ENCODE measurements around the gene PLCB1.

The PLCB1 gene

DNA sequence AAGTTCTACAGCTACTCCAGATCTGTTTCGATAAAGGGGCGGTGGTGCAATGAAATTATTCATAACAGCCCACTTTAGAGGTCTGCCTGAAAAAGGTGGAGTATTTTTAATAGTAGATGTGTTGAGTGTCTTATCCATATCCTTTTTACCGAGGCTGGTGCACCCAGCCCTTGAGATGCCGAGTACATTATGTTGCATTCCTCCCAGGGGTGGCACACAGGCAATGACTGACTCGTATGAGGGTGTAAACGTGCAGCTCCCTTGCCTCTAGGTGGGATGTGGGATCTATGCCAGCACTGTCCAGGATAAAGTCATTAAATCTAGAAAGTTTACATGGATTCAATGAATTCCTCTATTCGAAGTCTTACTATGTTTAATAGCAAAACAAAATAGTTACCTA lies 355.6 kb downstream of the PLCB1 start:
- TF ChIP-seq REST (IDR thresholded peaks at IDR 0.05; ENCODE audit: insufficient read depth in 1 of 2, low read depth in 2 of 2, low read length in 2 of 2) = no peak
- TF ChIP-seq POLR2AphosphoS5 (IDR thresholded peaks at IDR 0.05; ENCODE audit: low read depth, low read length) = no peak
- no peak for TF ChIP-seq SIN3A (IDR thresholded peaks at IDR 0.05; ENCODE audit: borderline replicate concordance, insufficient read depth, low read length)
- no peak for TF ChIP-seq TAF1 (IDR thresholded peaks at IDR 0.05; ENCODE audit: borderline replicate concordance, insufficient read depth, low read length)
- no peak for TF ChIP-seq FOXP2 (optimal IDR thresholded peaks at IDR 0.05; ENCODE audit: borderline replicate concordance, extremely low read depth, extremely low read length, insufficient read depth)

DNA sequence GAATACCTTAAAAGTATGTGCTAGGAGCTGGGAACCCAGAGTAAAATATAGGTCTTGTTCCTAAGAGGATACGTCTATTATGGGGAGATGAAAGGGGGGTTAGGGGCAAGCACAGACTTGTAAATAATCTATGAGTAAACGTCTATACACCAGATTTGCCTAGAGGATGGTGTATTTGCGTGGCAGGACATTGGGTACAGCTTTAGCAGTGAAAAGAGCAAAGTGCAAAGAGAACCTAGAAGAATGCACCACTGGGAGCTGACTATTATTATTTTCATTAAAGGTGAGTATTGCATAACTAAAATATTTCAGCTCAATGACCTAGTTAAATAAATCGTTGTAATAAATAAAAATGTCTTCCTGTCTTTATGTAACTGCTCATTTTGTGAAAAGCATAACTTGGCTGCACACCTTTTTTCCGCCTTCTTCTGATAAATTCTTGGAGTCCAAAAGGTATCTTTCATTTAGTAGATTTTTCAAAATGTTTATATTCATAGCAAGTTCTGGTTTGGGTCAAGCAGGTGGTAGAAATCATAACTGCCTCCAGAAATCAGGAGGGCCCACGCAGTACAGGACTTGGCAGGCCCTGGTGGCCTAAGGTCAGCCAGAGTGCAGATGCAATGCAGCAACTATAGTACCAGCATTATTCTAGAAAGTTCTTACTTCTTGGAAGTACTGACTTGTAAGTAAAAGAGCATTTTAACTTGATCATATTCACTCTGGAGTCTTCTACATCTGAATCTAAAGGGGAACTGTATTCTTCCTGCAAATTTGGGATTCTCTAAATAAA lies 357.2 kb downstream of the PLCB1 start:
- no peak for TF ChIP-seq POLR2AphosphoS5 (IDR thresholded peaks at IDR 0.05; ENCODE audit: low read depth, low read length)
- TF ChIP-seq FOXP2 (optimal IDR thresholded peaks at IDR 0.05; ENCODE audit: borderline replicate concordance, extremely low read depth, extremely low read length, insufficient read depth) = no peak
- no peak for TF ChIP-seq SIN3A (IDR thresholded peaks at IDR 0.05; ENCODE audit: borderline replicate concordance, insufficient read depth, low read length)
- no peak for TF ChIP-seq TAF1 (IDR thresholded peaks at IDR 0.05; ENCODE audit: borderline replicate concordance, insufficient read depth, low read length)
- no peak for TF ChIP-seq REST (IDR thresholded peaks at IDR 0.05; ENCODE audit: insufficient read depth in 1 of 2, low read depth in 2 of 2, low read length in 2 of 2)

- no peak for TF ChIP-seq SIN3A (IDR thresholded peaks at IDR 0.05; ENCODE audit: borderline replicate concordance, insufficient read depth, low read length)
These were observed 358.2 kb downstream of the PLCB1 start for GRCh38 chr20:8490076-8490830.

DNA sequence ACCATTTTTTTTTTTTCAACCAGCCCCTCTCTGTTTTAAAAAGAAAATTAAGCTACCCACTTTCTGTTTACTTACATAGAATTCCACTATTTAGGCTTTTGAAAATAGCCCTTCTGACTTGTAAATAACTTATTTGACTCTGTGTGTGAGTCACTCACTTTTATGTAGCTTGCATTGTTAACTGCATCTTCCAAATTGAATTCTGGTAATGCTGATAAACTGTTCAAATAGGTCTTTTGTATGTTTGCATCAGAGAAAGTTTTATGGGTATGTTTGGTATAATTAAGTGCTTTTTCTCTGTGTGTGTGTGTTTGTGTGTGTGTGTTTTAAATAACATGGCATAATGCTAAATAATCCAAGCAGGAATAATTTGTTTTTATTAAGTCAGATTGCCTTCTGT lies 360.1 kb downstream of the PLCB1 start:
- TF ChIP-seq REST (IDR thresholded peaks at IDR 0.05; ENCODE audit: insufficient read depth in 1 of 2, low read depth in 2 of 2, low read length in 2 of 2) = no peak
- no peak for TF ChIP-seq TAF1 (IDR thresholded peaks at IDR 0.05; ENCODE audit: borderline replicate concordance, insufficient read depth, low read length)
- TF ChIP-seq POLR2AphosphoS5 (IDR thresholded peaks at IDR 0.05; ENCODE audit: low read depth, low read length) = no peak
- TF ChIP-seq FOXP2 (optimal IDR thresholded peaks at IDR 0.05; ENCODE audit: borderline replicate concordance, extremely low read depth, extremely low read length, insufficient read depth) = no peak
- TF ChIP-seq SIN3A (IDR thresholded peaks at IDR 0.05; ENCODE audit: borderline replicate concordance, insufficient read depth, low read length) = no peak

- TF ChIP-seq POLR2AphosphoS5 (IDR thresholded peaks at IDR 0.05; ENCODE audit: low read depth, low read length) = no peak
- no peak for TF ChIP-seq TAF1 (IDR thresholded peaks at IDR 0.05; ENCODE audit: borderline replicate concordance, insufficient read depth, low read length)
These were observed 366.5 kb downstream of the PLCB1 start for GRCh38 chr20:8498571-8498970.

DNA sequence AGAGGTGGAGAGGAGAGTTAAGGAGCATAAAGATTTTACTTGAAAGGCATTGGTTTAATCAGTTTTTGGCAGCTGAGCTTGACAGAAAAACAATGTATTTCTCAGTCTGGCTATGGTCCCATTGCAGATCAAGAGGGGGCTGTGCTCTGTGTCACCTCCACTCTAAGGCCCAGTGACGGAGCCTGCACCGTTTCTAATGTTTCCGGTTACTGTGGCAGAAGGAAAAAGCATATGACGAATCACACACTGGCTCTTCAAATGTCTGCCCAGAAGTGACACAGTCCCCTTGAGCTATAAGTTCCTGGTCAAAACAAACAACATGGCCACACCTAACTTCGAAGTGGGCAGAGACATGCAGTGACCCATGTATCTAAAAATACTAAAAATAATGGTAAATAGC lies 372.0 kb downstream of the PLCB1 start:
- TF ChIP-seq SIN3A (IDR thresholded peaks at IDR 0.05; ENCODE audit: borderline replicate concordance, insufficient read depth, low read length) = no peak
- TF ChIP-seq FOXP2 (optimal IDR thresholded peaks at IDR 0.05; ENCODE audit: borderline replicate concordance, extremely low read depth, extremely low read length, insufficient read depth) = no peak
- TF ChIP-seq POLR2AphosphoS5 (IDR thresholded peaks at IDR 0.05; ENCODE audit: low read depth, low read length) = no peak
- TF ChIP-seq TAF1 (IDR thresholded peaks at IDR 0.05; ENCODE audit: borderline replicate concordance, insufficient read depth, low read length) = no peak
- TF ChIP-seq REST (IDR thresholded peaks at IDR 0.05; ENCODE audit: insufficient read depth in 1 of 2, low read depth in 2 of 2, low read length in 2 of 2) = no peak
